ENCODE results near the gene JMJD7. TPM values are rescaled to one million over a fixed set of nuclear protein-coding genes. Genes with fewer than 3 reads are reported as not detected.

The JMJD7 gene
- total RNA-seq, 4 donors from 2014 or later = 0.59 to 27.2 (median 9.8) TPM

- no peak for TF ChIP-seq POLR2A (IDR thresholded peaks at IDR 0.05)
- no peak for TF ChIP-seq CTCF (IDR thresholded peaks at IDR 0.05)
- Histone ChIP-seq H3K4me3 (no peak overlapping the region), H3K36me3 (no peaks in the 10 kb centered on the region), H3K9me3 (no peaks in the 10 kb centered on the region), H3K27me3 (no peaks in the 10 kb centered on the region), H3K27ac (no peak overlapping the region), H3K4me1 (no peaks in the 10 kb centered on the region)
- intact Hi-C loops (cut with DNase I; ENCODE audit: low total_unique reads) = loop anchor here (10.0 kb wide), 1 partner anchor 62 kb away; no protein-coding TSS in a partner anchor
- no peak for DNase-seq
Measured at GRCh38 chr15:41852736-41853590, 25.1 kb downstream of the JMJD7 start.

GRCh38 chr15:41853831-41854230 is 25.9 kb downstream of the JMJD7 start:
- DNase-seq = no peak
- intact Hi-C loops (cut with DNase I; ENCODE audit: low total_unique reads) = loop anchor here (10.0 kb wide), 1 partner anchor 61 kb away; no protein-coding TSS in a partner anchor
- TF ChIP-seq CTCF (IDR thresholded peaks at IDR 0.05) = no peak
- TF ChIP-seq POLR2A (IDR thresholded peaks at IDR 0.05) = no peak
- no peak overlapping the region for H3K27ac ChIP-seq
- no peak overlapping the region for H3K4me3 ChIP-seq
- no peaks in the 10 kb centered on the region for H3K4me1 ChIP-seq
- H3K27me3 ChIP-seq = no peaks in the 10 kb centered on the region
- no peaks in the 10 kb centered on the region for H3K36me3 ChIP-seq
- no peaks in the 10 kb centered on the region for H3K9me3 ChIP-seq

- Histone ChIP-seq H3K27ac (no peak overlapping the region), H3K36me3 (no peaks in the 10 kb centered on the region), H3K4me1 (no peaks in the 10 kb centered on the region), H3K27me3 (no peaks in the 10 kb centered on the region), H3K9me3 (no peaks in the 10 kb centered on the region), H3K4me3 (no peak overlapping the region)
- no peak for DNase-seq
- TF ChIP-seq POLR2A (IDR thresholded peaks at IDR 0.05) (no peak), CTCF (IDR thresholded peaks at IDR 0.05) (no peak)
- intact Hi-C loops (cut with DNase I; ENCODE audit: low total_unique reads) = loop anchor here (10.0 kb wide), 1 partner anchor 60 kb away; no protein-coding TSS in a partner anchor
Measured at GRCh38 chr15:41854443-41854842, 26.6 kb downstream of the JMJD7 start.

GRCh38 chr15:41855261-41855961 is 27.5 kb downstream of the JMJD7 start:
- no peaks in the 10 kb centered on the region for H3K36me3 ChIP-seq
- no peaks in the 10 kb centered on the region for H3K27me3 ChIP-seq
- H3K4me3 ChIP-seq = no peak overlapping the region
- no peak for TF ChIP-seq POLR2A (IDR thresholded peaks at IDR 0.05)
- no peak for TF ChIP-seq CTCF (IDR thresholded peaks at IDR 0.05)
- H3K27ac ChIP-seq = no peak overlapping the region
- DNase-seq = no peak
- intact Hi-C loops (cut with DNase I; ENCODE audit: low total_unique reads) = loop anchor here (10.0 kb wide), 1 partner anchor 59 kb away; no protein-coding TSS in a partner anchor
- H3K4me1 ChIP-seq = no peaks in the 10 kb centered on the region
- no peaks in the 10 kb centered on the region for H3K9me3 ChIP-seq

GRCh38 chr15:41856262-41856661 is 28.4 kb downstream of the JMJD7 start:
- Histone ChIP-seq H3K4me3 (no peak overlapping the region), H3K27ac (no peak overlapping the region), H3K4me1 (no peaks in the 10 kb centered on the region), H3K36me3 (no peaks in the 10 kb centered on the region), H3K9me3 (no peaks in the 10 kb centered on the region), H3K27me3 (no peaks in the 10 kb centered on the region)
- DNase-seq = no peak
- TF ChIP-seq POLR2A (IDR thresholded peaks at IDR 0.05) (no peak), CTCF (IDR thresholded peaks at IDR 0.05) (no peak)
- intact Hi-C loops (cut with DNase I; ENCODE audit: low total_unique reads) = loop anchor here (10.0 kb wide), 1 partner anchor 59 kb away; no protein-coding TSS in a partner anchor

Measured in uterus (tissue), 4 donors.